Measurements from ENCODE around the gene CADM2.

Gene CADM2

GRCh38 chr3:84967767-84968581, 9.2 kb downstream of the CADM2 start:
- Histone ChIP-seq H4K20me1 (ENCODE audit: control insufficient read depth, insufficient read depth, low read depth, low read length) (no peaks in the 10 kb centered on the region), H3K79me2 (ENCODE audit: control insufficient read depth, low read length) (no peaks in the 10 kb centered on the region), H3K36me3 (ENCODE audit: control insufficient read depth, low read length) (no peaks in the 10 kb centered on the region), H3K27ac (ENCODE audit: low read depth, low read length) (no peak overlapping the region), H3K9me3 (ENCODE audit: control insufficient read depth, insufficient read depth, low read length) (no peaks in the 10 kb centered on the region), H3K27me3 (ENCODE audit: control insufficient read depth, low read length) (no peaks in the 10 kb centered on the region), H3K9me2 (replicated peaks; ENCODE audit: control insufficient read depth, low read length) (no peaks in the 10 kb centered on the region), H3F3A (ENCODE audit: control insufficient read depth, insufficient read depth) (no peaks in the 10 kb centered on the region), H3K4me2 (ENCODE audit: low read length) (no peak overlapping the region), H3K4me3 (ENCODE audit: low read length) (no peak overlapping the region), H3K4me1 (ENCODE audit: control insufficient read depth, low read length) (no peaks in the 10 kb centered on the region)
- no peak for TF ChIP-seq EZH2phosphoT487 (IDR thresholded peaks at IDR 0.05; ENCODE audit: borderline replicate concordance, low read length)
- TF ChIP-seq CTCF (IDR thresholded peaks at IDR 0.05; ENCODE audit: low read depth, low read length, poor library complexity, severe bottlenecking), result no peak

GRCh38 chr3:84968701-84969235, 10.0 kb downstream of the CADM2 start:
- no peaks in the 10 kb centered on the region for H3K79me2 ChIP-seq (ENCODE audit: control insufficient read depth, low read length)
- no peak overlapping the region for H3K4me2 ChIP-seq (ENCODE audit: low read length)
- H4K20me1 ChIP-seq (ENCODE audit: control insufficient read depth, insufficient read depth, low read depth, low read length), result no peaks in the 10 kb centered on the region
- TF ChIP-seq CTCF (IDR thresholded peaks at IDR 0.05; ENCODE audit: low read depth, low read length, poor library complexity, severe bottlenecking) (no peak), EZH2phosphoT487 (IDR thresholded peaks at IDR 0.05; ENCODE audit: borderline replicate concordance, low read length) (no peak)
- no peaks in the 10 kb centered on the region for H3K9me3 ChIP-seq (ENCODE audit: control insufficient read depth, insufficient read depth, low read length)
- H3F3A ChIP-seq (ENCODE audit: control insufficient read depth, insufficient read depth), result no peaks in the 10 kb centered on the region
- no peaks in the 10 kb centered on the region for H3K27me3 ChIP-seq (ENCODE audit: control insufficient read depth, low read length)
- no peaks in the 10 kb centered on the region for H3K4me1 ChIP-seq (ENCODE audit: control insufficient read depth, low read length)
- no peak overlapping the region for H3K4me3 ChIP-seq (ENCODE audit: low read length)
- no peaks in the 10 kb centered on the region for H3K9me2 ChIP-seq (replicated peaks; ENCODE audit: control insufficient read depth, low read length)
- no peaks in the 10 kb centered on the region for H3K36me3 ChIP-seq (ENCODE audit: control insufficient read depth, low read length)
- H3K27ac ChIP-seq (ENCODE audit: low read depth, low read length), result no peak overlapping the region

- H3K9me2 ChIP-seq (replicated peaks; ENCODE audit: control insufficient read depth, low read length), result no peaks in the 10 kb centered on the region
- TF ChIP-seq EZH2phosphoT487 (IDR thresholded peaks at IDR 0.05; ENCODE audit: borderline replicate concordance, low read length) (no peak), CTCF (IDR thresholded peaks at IDR 0.05; ENCODE audit: low read depth, low read length, poor library complexity, severe bottlenecking) (no peak)
- no peaks in the 10 kb centered on the region for H3K27me3 ChIP-seq (ENCODE audit: control insufficient read depth, low read length)
- no peak overlapping the region for H3K4me2 ChIP-seq (ENCODE audit: low read length)
- no peaks in the 10 kb centered on the region for H4K20me1 ChIP-seq (ENCODE audit: control insufficient read depth, insufficient read depth, low read depth, low read length)
- no peaks in the 10 kb centered on the region for H3F3A ChIP-seq (ENCODE audit: control insufficient read depth, insufficient read depth)
- no peaks in the 10 kb centered on the region for H3K4me1 ChIP-seq (ENCODE audit: control insufficient read depth, low read length)
- H3K4me3 ChIP-seq (ENCODE audit: low read length), result no peak overlapping the region
- no peaks in the 10 kb centered on the region for H3K9me3 ChIP-seq (ENCODE audit: control insufficient read depth, insufficient read depth, low read length)
- H3K79me2 ChIP-seq (ENCODE audit: control insufficient read depth, low read length), result no peaks in the 10 kb centered on the region
- no peak overlapping the region for H3K27ac ChIP-seq (ENCODE audit: low read depth, low read length)
- no peaks in the 10 kb centered on the region for H3K36me3 ChIP-seq (ENCODE audit: control insufficient read depth, low read length)
These were observed 15.6 kb downstream of the CADM2 start for GRCh38 chr3:84974347-84974746.

Measured in DOHH2 (cell line).